ENCODE data around the gene NOXA1. TPM values are rescaled to one million over a fixed set of nuclear protein-coding genes. Genes with fewer than 3 reads are reported as not detected.

The NOXA1 gene
- total RNA-seq, 4 donors from 2014 or later, result 1.1 to 4.2 (median 3.0) TPM

DNA sequence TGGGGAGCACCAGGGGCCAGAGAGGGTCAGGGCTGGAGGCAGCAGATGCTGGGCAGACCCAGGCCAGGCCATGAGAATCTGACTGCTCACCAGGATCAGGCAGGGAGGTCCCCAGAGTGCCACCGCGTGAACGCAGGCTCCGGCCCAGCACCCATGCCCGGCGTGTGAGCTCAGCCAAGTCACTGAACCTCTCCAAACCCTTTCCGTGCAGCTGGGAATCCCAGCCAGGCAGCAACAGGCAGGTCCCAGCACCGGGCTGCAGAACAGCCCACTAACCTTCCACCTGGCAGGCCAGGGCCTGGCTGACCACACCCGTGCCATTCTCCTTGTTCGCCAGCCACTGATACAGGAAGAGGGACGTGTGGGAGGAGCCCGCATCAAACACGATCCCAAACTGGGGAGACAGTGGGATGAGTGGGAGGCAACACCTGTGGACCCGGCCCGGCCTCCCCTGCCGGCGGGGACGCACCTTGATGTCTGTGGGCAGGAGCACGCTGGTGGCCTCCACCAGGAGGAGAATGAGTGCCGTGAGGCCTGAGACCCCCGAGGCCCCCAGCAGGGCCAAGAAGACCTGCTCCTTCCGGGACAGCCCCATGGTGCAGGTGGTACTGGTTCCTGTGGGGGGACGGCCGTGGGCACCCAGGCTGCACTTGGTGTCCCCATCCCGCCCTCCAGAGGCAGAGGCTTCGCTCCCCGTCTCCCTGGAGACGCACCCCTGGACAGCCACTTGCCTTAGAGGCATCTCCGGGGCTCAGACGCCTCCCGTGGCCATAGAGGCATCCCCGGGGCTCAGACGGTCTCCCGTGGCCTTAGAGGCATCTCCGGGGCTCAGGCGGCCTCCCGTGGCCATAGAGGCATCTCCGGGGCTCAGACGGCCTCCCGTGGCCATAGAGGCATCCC, 14.7 kb downstream of the NOXA1 start:
- Histone ChIP-seq H3K27me3 (peaks cover 68% of the 10 kb centered on the region), H3K36me3 (no peaks in the 10 kb centered on the region), H3K4me3 (no peak overlapping the region), H3K27ac (no peak overlapping the region), H3K4me1 (peaks cover 0 to 19% (median 7%) of the 10 kb centered on the region in 3 donors), H3K9me3 (no peaks in the 10 kb centered on the region)
- WGBS, 2 donors (ENCODE audit: low coverage in 1 of 2), result no CpG with 5 or more reads among the region's 40 CpGs
- ATAC-seq, result no peak
- TF ChIP-seq, protein P1, sequence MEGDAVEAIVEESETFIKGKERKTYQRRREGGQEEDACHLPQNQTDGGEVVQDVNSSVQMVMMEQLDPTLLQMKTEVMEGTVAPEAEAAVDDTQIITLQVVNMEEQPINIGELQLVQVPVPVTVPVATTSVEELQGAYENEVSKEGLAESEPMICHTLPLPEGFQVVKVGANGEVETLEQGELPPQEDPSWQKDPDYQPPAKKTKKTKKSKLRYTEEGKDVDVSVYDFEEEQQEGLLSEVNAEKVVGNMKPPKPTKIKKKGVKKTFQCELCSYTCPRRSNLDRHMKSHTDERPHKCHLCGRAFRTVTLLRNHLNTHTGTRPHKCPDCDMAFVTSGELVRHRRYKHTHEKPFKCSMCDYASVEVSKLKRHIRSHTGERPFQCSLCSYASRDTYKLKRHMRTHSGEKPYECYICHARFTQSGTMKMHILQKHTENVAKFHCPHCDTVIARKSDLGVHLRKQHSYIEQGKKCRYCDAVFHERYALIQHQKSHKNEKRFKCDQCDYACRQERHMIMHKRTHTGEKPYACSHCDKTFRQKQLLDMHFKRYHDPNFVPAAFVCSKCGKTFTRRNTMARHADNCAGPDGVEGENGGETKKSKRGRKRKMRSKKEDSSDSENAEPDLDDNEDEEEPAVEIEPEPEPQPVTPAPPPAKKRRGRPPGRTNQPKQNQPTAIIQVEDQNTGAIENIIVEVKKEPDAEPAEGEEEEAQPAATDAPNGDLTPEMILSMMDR (IDR thresholded peaks at IDR 0.05), result no peak
- no peak for TF ChIP-seq EP300 (IDR thresholded peaks at IDR 0.05)
- no peak for TF ChIP-seq POLR2A (IDR thresholded peaks at IDR 0.05)
- no peak for TF ChIP-seq POLR2AphosphoS5 (IDR thresholded peaks at IDR 0.05)

DNA sequence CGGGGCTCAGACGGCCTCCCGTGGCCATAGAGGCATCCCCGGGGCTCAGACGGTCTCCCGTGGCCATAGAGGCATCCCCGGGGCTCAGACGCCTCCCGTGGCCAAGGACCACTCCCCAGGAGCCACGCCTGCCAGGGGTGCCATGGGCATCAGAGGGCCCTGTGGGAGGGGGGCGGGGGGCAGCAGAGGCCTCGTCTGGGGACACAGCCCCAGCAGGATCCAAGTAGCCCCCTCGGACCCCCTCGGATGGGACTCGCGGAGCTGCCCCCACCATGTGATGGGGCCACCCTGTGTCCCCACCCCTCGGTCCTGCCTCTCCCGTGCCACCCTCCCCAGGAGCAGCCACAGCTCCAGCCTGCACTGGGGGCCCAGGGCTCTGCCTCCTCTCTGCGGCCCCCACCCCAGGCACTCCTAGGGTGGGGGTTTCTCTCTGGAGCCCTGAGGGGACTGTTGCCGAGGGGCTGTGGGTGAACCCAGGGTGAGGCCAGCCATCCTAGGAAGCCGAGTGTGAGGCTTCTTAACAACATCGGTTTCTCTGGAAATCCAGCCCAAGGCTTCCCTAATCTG, 15.5 kb downstream of the NOXA1 start:
- no peaks in the 10 kb centered on the region for H3K9me3 ChIP-seq
- H3K4me1 ChIP-seq, result peaks cover 0 to 19% (median 7%) of the 10 kb centered on the region in 3 donors
- no peak overlapping the region for H3K4me3 ChIP-seq
- TF ChIP-seq POLR2AphosphoS5 (IDR thresholded peaks at IDR 0.05) (no peak), POLR2A (IDR thresholded peaks at IDR 0.05) (no peak), EP300 (IDR thresholded peaks at IDR 0.05) (no peak)
- TF ChIP-seq, protein P1 (IDR thresholded peaks at IDR 0.05), result no peak
- WGBS, 2 donors (ENCODE audit: low coverage in 1 of 2), result 83% methylated on average over 4 of the region's 22 CpGs; no CpG with 5 or more reads in 1 of the 2 donors
- no peaks in the 10 kb centered on the region for H3K36me3 ChIP-seq
- ATAC-seq, result no peak
- no peak overlapping the region for H3K27ac ChIP-seq
- H3K27me3 ChIP-seq, result peaks cover 71% of the 10 kb centered on the region

DNA sequence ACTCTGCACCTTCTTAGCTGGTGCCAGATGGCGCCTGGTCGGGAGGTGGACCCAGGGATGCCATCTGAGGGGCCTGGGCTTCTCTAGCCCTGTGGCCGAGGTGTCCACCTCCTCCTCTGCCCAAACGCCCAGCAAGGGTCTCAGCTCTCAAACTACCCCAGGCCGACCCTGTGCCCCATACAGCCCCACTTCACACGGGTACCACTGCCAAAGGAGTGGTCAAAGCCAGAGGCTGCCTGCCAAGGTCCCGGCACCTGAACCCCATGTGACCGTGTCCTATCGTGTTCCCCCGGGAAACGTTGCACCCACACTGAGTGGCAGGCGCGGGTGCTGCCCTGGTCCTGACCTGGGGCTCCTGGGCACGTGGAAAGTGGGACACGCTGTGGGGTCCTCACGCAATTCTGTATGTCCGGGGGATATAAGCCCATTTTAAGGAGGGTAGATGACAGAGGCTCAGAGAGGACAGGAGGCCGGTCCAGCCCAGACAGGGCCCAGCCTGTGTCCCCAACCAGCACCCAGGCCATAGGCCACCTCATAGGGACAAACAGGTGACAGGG, 16.0 kb downstream of the NOXA1 start:
- no peak for ATAC-seq
- Histone ChIP-seq H3K4me3 (no peak overlapping the region), H3K36me3 (no peaks in the 10 kb centered on the region), H3K27ac (no peak overlapping the region), H3K4me1 (peaks cover 0 to 19% (median 7%) of the 10 kb centered on the region in 3 donors), H3K9me3 (no peaks in the 10 kb centered on the region), H3K27me3 (peaks cover 77% of the 10 kb centered on the region)
- WGBS, 2 donors (ENCODE audit: low coverage in 1 of 2), result 80% methylated on average over 1 of the region's 18 CpGs; no CpG with 5 or more reads in 1 of the 2 donors
- TF ChIP-seq, protein P1 (IDR thresholded peaks at IDR 0.05), result no peak
- TF ChIP-seq POLR2AphosphoS5 (IDR thresholded peaks at IDR 0.05), result no peak
- TF ChIP-seq POLR2A (IDR thresholded peaks at IDR 0.05), result no peak
- TF ChIP-seq EP300 (IDR thresholded peaks at IDR 0.05), result no peak

DNA sequence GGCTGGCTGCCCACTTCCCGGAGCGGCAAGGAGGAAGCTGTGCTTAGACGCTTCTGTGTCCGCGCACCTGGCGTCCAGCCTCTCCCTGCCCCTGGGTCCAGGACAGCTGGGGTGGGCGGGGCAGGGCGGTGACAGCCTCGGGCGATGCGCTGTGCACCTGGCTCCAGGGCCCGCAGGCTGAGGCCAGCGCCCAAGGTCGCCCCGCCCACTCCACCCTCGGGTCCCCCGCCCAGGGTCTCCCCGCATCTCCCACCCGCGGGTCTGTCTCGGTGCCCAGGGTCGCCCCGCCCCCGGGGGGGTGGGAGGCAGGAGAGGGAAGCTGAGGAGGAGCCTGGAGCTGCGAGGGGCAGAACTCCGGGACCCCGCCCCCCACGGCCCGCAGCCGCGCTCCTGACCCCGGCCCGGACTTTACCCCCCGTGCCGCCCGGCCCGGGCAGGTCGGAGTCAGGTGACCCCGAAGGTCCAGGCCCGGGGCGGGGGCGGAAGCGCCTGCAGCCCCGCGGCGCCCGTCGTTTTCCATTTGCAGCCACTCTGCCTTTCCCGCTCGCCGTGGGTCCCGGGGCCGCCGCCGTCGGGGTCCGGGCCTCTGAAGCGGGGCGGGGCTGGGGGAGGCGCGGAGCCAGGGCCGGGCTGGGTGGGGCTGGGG, 18.2 kb downstream of the NOXA1 start, which contains the start of gene ENTPD8:
Gene ENTPD8 (minus strand): TSS at position 69 of the 646 bp plus-strand sequence. CDS start 3,072 bp downstream, outside the sequence.
- WGBS, 2 donors (ENCODE audit: low coverage in 1 of 2), result no CpG with 5 or more reads among the region's 62 CpGs
- H3K4me3 ChIP-seq, result peak within 1 kb of the TSS in 1 of 2 donors; percentile 46
- TF ChIP-seq EP300 (IDR thresholded peaks at IDR 0.05) (no peak), POLR2A (IDR thresholded peaks at IDR 0.05) (no peak), POLR2AphosphoS5 (IDR thresholded peaks at IDR 0.05) (no peak)
- TF ChIP-seq, protein P1 (IDR thresholded peaks at IDR 0.05), result no peak
- no peak within 1 kb of the TSS for H3K27ac ChIP-seq
- H3K4me1 ChIP-seq, result peaks cover 0 to 23% (median 7%) of the 10 kb centered on the region in 3 donors
- ATAC-seq, result no peak
- no peaks in the 10 kb centered on the region for H3K9me3 ChIP-seq
- peaks cover 80% of the 10 kb centered on the region for H3K27me3 ChIP-seq
- no peaks in the 10 kb centered on the region for H3K36me3 ChIP-seq
